Tibial nerve (tissue), 3 donors: Measurements from ENCODE around the gene LRRTM3.

ENCODE experiments used
- CTCF ChIP-seq, 5 experiments: fragments of 200-600 bp in 3 of 5; fragments of 450-650 bp in 2 of 5; sonication (generic) in 3 of 5; IDR thresholded peaks; one replicate each; pipeline ENCODE4 v1.5.1; 2016 to 2019; ENCODE audit warnings: antibody characterized with exemption in 5 of 5, mild to moderate bottlenecking in 3 of 5, moderate library complexity in 2 of 5
- POLR2A ChIP-seq, 2 donors: fragments of 450-650 bp; IDR thresholded peaks; one replicate each; pipeline ENCODE4 v1.6.1; 2017; ENCODE audit warnings: antibody characterized with exemption in 2 of 2, mild to moderate bottlenecking in 2 of 2, moderate library complexity in 2 of 2

- TF ChIP-seq POLR2A (IDR thresholded peaks at IDR 0.05) (no peak), CTCF (IDR thresholded peaks at IDR 0.05) (no peak)
Measured at GRCh38 chr10:67088036-67088435, 162.2 kb downstream of the LRRTM3 start.
